ENCODE results near the gene CEP72.
"Not testable (repeated sequence)": the region's sequence is repeated elsewhere in the genome, so short reads cannot be mapped to it uniquely, and the experiment has no call there.

GRCh38 chr5:691049-691448 lies 78.9 kb downstream of the CEP72 start:
- not testable (repeated sequence) for TF ChIP-seq CTCF (IDR thresholded peaks at IDR 0.05; ENCODE audit: low read depth, low read length, poor library complexity, severe bottlenecking); EZH2phosphoT487 (IDR thresholded peaks at IDR 0.05; ENCODE audit: borderline replicate concordance, low read length)
